ENCODE data around the gene IFI30.
"Not testable (repeated sequence)": the region's sequence is repeated elsewhere in the genome, so short reads cannot be mapped to it uniquely, and the experiment has no call there.

Gene IFI30

GRCh38 chr19:18158467-18158866 is 15.1 kb upstream of the IFI30 start:
- no peak overlapping the region for H3K27ac ChIP-seq
- TF ChIP-seq ZFX (IDR thresholded peaks at IDR 0.05; ENCODE audit: borderline replicate concordance) (no peak), CTCF (IDR thresholded peaks at IDR 0.05) (no peak)

- not testable (repeated sequence) for H3K27ac ChIP-seq
Observed at GRCh38 chr19:18159059-18159616, 14.5 kb upstream of the IFI30 start.

- no peak overlapping the region; the same call in 1 of the 2 replicates for H3K27ac ChIP-seq
- TF ChIP-seq CTCF (IDR thresholded peaks at IDR 0.05) (no peak), ZFX (IDR thresholded peaks at IDR 0.05; ENCODE audit: borderline replicate concordance) (no peak)
Observed at GRCh38 chr19:18159810-18160209, 13.8 kb upstream of the IFI30 start.

GRCh38 chr19:18160493-18160970 is 13.1 kb upstream of the IFI30 start:
- no peak for TF ChIP-seq ZFX (IDR thresholded peaks at IDR 0.05; ENCODE audit: borderline replicate concordance)
- no peak for TF ChIP-seq CTCF (IDR thresholded peaks at IDR 0.05)
- H3K27ac ChIP-seq: peak overlapping the region; percentile 48; the same call in 1 of the 2 replicates

GRCh38 chr19:18160971-18161635 is 12.5 kb upstream of the IFI30 start:
- peak overlapping the region; percentile 48; the same call in 1 of the 2 replicates for H3K27ac ChIP-seq
- TF ChIP-seq CTCF (IDR thresholded peaks at IDR 0.05) (peak; percentile 97), ZFX (IDR thresholded peaks at IDR 0.05; ENCODE audit: borderline replicate concordance) (no peak)

- TF ChIP-seq CTCF (IDR thresholded peaks at IDR 0.05) (peak; percentile 62), ZFX (IDR thresholded peaks at IDR 0.05; ENCODE audit: borderline replicate concordance) (no peak)
- no peak overlapping the region for H3K27ac ChIP-seq
Observed at GRCh38 chr19:18161636-18162002, 12.0 kb upstream of the IFI30 start.

- TF ChIP-seq CTCF (IDR thresholded peaks at IDR 0.05): no peak
- no peak for TF ChIP-seq ZFX (IDR thresholded peaks at IDR 0.05; ENCODE audit: borderline replicate concordance)
Observed at GRCh38 chr19:18164072-18164471, 9.5 kb upstream of the IFI30 start.

More at GRCh38 chr19:18164072-18164471, 9.5 kb upstream of the IFI30 start:
- no peak overlapping the region for H3K27ac ChIP-seq

Measured in 22Rv1 (cell line).